HT-29 (cell line): ENCODE data around the gene KIZ. TPM values are rescaled to one million over a fixed set of nuclear protein-coding genes. Genes with fewer than 3 reads are reported as not detected.
A peak's percentile ranks its signal among the peaks of the same experiment; 100 is the strongest.

Experiments
- DNase-seq: peaks from one replicate; pipeline ENCODE4 v3.0.0-alpha.2; 2015; ENCODE audit warnings: low spot score
- total RNA-seq: library from RNA; depleted of rRNA; stranded (reverse); fragments of >200 nt; shearing (Covaris generic); gene quantifications from 2 replicates; pipeline ENCODE4 v1.2.3, GENCODE V29; 2014

Gene KIZ
- total RNA-seq, 1 experiment from 2014 or later, result 11.5 TPM

- no peak for DNase-seq
Measured at GRCh38 chr20:21105429-21106170, 20.3 kb upstream of the KIZ start.

- no peak for DNase-seq
Measured at GRCh38 chr20:21106171-21107017, 19.5 kb upstream of the KIZ start, which contains the start of gene LINC00237. TSS of gene LINC00237 (minus strand) at chr20:21106358.

- peak; percentile 26 for DNase-seq
Measured at GRCh38 chr20:21109144-21109543, 16.7 kb upstream of the KIZ start.

GRCh38 chr20:21110811-21111210, 15.1 kb upstream of the KIZ start:
- DNase-seq, result no peak

GRCh38 chr20:21111416-21111815, 14.5 kb upstream of the KIZ start:
- DNase-seq, result no peak

- no peak for DNase-seq
Measured at GRCh38 chr20:21113697-21114096, 12.2 kb upstream of the KIZ start.

GRCh38 chr20:21114584-21114983, 11.3 kb upstream of the KIZ start:
- no peak for DNase-seq

GRCh38 chr20:21117521-21117920, 8.4 kb upstream of the KIZ start:
- DNase-seq, result no peak

GRCh38 chr20:21118138-21118537, 7.7 kb upstream of the KIZ start:
- peak; percentile 13 for DNase-seq

GRCh38 chr20:21118782-21119181, 7.1 kb upstream of the KIZ start:
- no peak for DNase-seq

GRCh38 chr20:21124190-21124589, 1.7 kb upstream of the KIZ start:
- no peak for DNase-seq

- DNase-seq, result peak; percentile 85
Measured at GRCh38 chr20:21125072-21125848, 622 bp upstream of the KIZ start.

GRCh38 chr20:21126581-21126870, 644 bp downstream of the KIZ start:
- DNase-seq, result peak; percentile 35

GRCh38 chr20:21127201-21127981, 1.5 kb downstream of the KIZ start:
- DNase-seq, result no peak

- DNase-seq, result no peak
Measured at GRCh38 chr20:21129861-21130260, 4.0 kb downstream of the KIZ start.

- no peak for DNase-seq
Measured at GRCh38 chr20:21133404-21133803, 7.5 kb downstream of the KIZ start.

- no peak for DNase-seq
Measured at GRCh38 chr20:21133917-21134622, 8.2 kb downstream of the KIZ start.

- DNase-seq, result no peak
Measured at GRCh38 chr20:21134883-21135493, 9.1 kb downstream of the KIZ start.

GRCh38 chr20:21136015-21136732, 10.3 kb downstream of the KIZ start:
- no peak for DNase-seq

- DNase-seq, result no peak
Measured at GRCh38 chr20:21137078-21137477, 11.2 kb downstream of the KIZ start.
